ENCODE measurements around the gene SYN1. TPM values are rescaled to one million over a fixed set of nuclear protein-coding genes. Genes with fewer than 3 reads are reported as not detected.
"Not testable (repeated sequence)": the region's sequence is repeated elsewhere in the genome, so short reads cannot be mapped to it uniquely, and the experiment has no call there.

Gene SYN1
- total RNA-seq, 2 donors from 2014 or later: 6.4 to 7.0 TPM

GRCh38 chrX:47611926-47612325, 7.7 kb downstream of the SYN1 start:
- TF ChIP-seq CTCF (IDR thresholded peaks at IDR 0.05): no peak
- Histone ChIP-seq H3K4me3 (no peak overlapping the region), H3K27ac (no peak overlapping the region), H3K36me3 (no peaks in the 10 kb centered on the region), H3K4me1 (no peaks in the 10 kb centered on the region), H3K27me3 (no peaks in the 10 kb centered on the region), H3K9me3 (no peaks in the 10 kb centered on the region)
- no peak for DNase-seq (ENCODE audit: low spot score)

GRCh38 chrX:47611489-47611888, 8.2 kb downstream of the SYN1 start:
- H3K27me3 ChIP-seq: no peaks in the 10 kb centered on the region
- TF ChIP-seq CTCF (IDR thresholded peaks at IDR 0.05): no peak

GRCh38 chrX:47610511-47610910, 9.1 kb downstream of the SYN1 start:
- Histone ChIP-seq H3K4me3 (no peak overlapping the region), H3K9me3 (no peaks in the 10 kb centered on the region), H3K27ac (no peak overlapping the region), H3K4me1 (no peaks in the 10 kb centered on the region), H3K27me3 (no peaks in the 10 kb centered on the region), H3K36me3 (no peaks in the 10 kb centered on the region)
- TF ChIP-seq CTCF (IDR thresholded peaks at IDR 0.05): no peak
- no peak for DNase-seq (ENCODE audit: low spot score)

More at GRCh38 chrX:47611489-47611888, 8.2 kb downstream of the SYN1 start:
- Histone ChIP-seq H3K4me1 (no peaks in the 10 kb centered on the region), H3K27ac (no peak overlapping the region), H3K4me3 (no peak overlapping the region), H3K9me3 (no peaks in the 10 kb centered on the region), H3K36me3 (no peaks in the 10 kb centered on the region)
- DNase-seq (ENCODE audit: low spot score): no peak

- Histone ChIP-seq H3K36me3 (no peaks in the 10 kb centered on the region), H3K27me3 (no peaks in the 10 kb centered on the region), H3K4me1 (no peaks in the 10 kb centered on the region), H3K9me3 (no peaks in the 10 kb centered on the region), H3K4me3 (no peak overlapping the region), H3K27ac (no peak overlapping the region)
- no peak for TF ChIP-seq CTCF (IDR thresholded peaks at IDR 0.05)
- no peak for DNase-seq (ENCODE audit: low spot score)
These were observed 11.4 kb downstream of the SYN1 start for GRCh38 chrX:47608130-47608810.

GRCh38 chrX:47607091-47607490, 12.6 kb downstream of the SYN1 start:
- H3K36me3 ChIP-seq: no peaks in the 10 kb centered on the region
- no peak overlapping the region for H3K27ac ChIP-seq
- H3K9me3 ChIP-seq: no peaks in the 10 kb centered on the region
- TF ChIP-seq CTCF (IDR thresholded peaks at IDR 0.05): no peak
- H3K27me3 ChIP-seq: no peaks in the 10 kb centered on the region
- no peak for DNase-seq (ENCODE audit: low spot score)
- H3K4me1 ChIP-seq: no peaks in the 10 kb centered on the region
- H3K4me3 ChIP-seq: no peak overlapping the region

- Histone ChIP-seq H3K4me3 (no peak overlapping the region), H3K36me3 (no peaks in the 10 kb centered on the region), H3K9me3 (peaks cover 9 to 10% of the 10 kb centered on the region in 2 donors), H3K27me3 (no peaks in the 10 kb centered on the region), H3K27ac (no peak overlapping the region), H3K4me1 (no peaks in the 10 kb centered on the region)
- DNase-seq (ENCODE audit: low spot score): no peak
- no peak for TF ChIP-seq CTCF (IDR thresholded peaks at IDR 0.05)
These were observed 14.6 kb downstream of the SYN1 start for GRCh38 chrX:47605024-47605423.

GRCh38 chrX:47603125-47603524, 16.5 kb downstream of the SYN1 start:
- H3K9me3 ChIP-seq: peaks cover 12 to 24% of the 10 kb centered on the region in 2 donors
- H3K27me3 ChIP-seq; H3K36me3 ChIP-seq; DNase-seq (ENCODE audit: low spot score); H3K4me1 ChIP-seq; H3K4me3 ChIP-seq; H3K27ac ChIP-seq: not testable (repeated sequence)

Measured in right atrium auricular region (tissue), 2 donors.